ENCODE data around the gene CRLF1.

DNA sequence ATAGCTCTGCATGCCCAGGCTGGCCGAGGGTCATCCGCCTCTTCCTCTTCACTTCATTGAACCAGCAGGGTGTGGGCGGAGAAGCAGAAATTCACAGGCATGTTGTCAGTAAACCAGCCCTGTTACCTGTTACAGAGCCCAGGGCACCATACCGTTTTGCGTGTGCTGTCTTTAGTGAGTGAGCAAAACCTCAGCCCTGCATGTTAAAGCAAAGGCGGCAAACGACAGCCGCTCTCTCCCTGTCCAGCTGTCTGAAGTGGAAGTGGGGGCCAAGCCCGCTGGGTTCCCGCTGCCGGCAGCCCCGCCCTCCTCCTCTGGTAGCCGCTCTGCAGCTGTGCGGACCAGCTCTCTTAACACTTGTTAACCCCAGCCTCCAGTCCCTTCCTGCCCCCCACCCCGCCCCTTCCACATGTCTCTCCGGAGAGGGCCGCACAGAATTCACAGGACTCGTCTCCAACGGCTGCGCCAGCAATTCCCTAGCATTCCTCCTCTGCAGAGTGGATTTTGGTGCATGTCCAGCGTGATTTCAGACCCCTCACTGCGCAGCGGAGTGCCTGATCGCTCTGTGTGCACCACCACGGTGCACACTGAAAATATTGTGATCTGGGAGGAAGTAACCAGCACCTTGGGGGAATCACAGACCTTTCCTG is 42.9 kb upstream of the CRLF1 start:
- TF ChIP-seq, protein P1, sequence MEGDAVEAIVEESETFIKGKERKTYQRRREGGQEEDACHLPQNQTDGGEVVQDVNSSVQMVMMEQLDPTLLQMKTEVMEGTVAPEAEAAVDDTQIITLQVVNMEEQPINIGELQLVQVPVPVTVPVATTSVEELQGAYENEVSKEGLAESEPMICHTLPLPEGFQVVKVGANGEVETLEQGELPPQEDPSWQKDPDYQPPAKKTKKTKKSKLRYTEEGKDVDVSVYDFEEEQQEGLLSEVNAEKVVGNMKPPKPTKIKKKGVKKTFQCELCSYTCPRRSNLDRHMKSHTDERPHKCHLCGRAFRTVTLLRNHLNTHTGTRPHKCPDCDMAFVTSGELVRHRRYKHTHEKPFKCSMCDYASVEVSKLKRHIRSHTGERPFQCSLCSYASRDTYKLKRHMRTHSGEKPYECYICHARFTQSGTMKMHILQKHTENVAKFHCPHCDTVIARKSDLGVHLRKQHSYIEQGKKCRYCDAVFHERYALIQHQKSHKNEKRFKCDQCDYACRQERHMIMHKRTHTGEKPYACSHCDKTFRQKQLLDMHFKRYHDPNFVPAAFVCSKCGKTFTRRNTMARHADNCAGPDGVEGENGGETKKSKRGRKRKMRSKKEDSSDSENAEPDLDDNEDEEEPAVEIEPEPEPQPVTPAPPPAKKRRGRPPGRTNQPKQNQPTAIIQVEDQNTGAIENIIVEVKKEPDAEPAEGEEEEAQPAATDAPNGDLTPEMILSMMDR (IDR thresholded peaks at IDR 0.05) = no peak
- no peak for TF ChIP-seq ZFX (IDR thresholded peaks at IDR 0.05; ENCODE audit: borderline replicate concordance)

All from 22Rv1 (cell line).